A549 (cell line): Measurements from ENCODE around the gene IGF1R.

Experiments
- CBX2 ChIP-seq: fragments of 200-600 bp; sonication (generic); IDR thresholded peaks from 2 replicates; pipeline ENCODE4 v1.6.1; 2016; ENCODE audit warnings: low read depth, mild to moderate bottlenecking, borderline replicate concordance
- CEBPB ChIP-seq, 2 experiments: fragments of >200 bp in 1 of 2; sonication (Bioruptor Twin) in 1 of 2; formaldehyde crosslinking in 1 of 2; IDR thresholded peaks; 2 replicates each; pipeline ENCODE4 v1.6.1; 2012 to 2016
- CTCF ChIP-seq: fragments of >200 bp; sonication (Bioruptor Twin); formaldehyde crosslinking; IDR thresholded peaks from 3 replicates; pipeline ENCODE4 v1.5.1; 2016
- EHF ChIP-seq: fragments of 250-450 bp; sonication (Bioruptor Pico); IDR thresholded peaks from 2 replicates; pipeline ENCODE4 v1.5.0; 2020; ENCODE audit warnings: mild to moderate bottlenecking
- FOSL2 ChIP-seq, 2 experiments: fragments of 450-650 bp in 1 of 2; fragments of >200 bp in 1 of 2; sonication (Bioruptor Twin) in 1 of 2; formaldehyde crosslinking; IDR thresholded peaks; 2 replicates each; pipeline versions ENCODE4 v1.5.0 to v1.6.1; 2016 to 2020; ENCODE audit warnings: mild to moderate bottlenecking in 1 of 2, moderate library complexity in 1 of 2
- JUNB ChIP-seq: fragments of >200 bp; sonication (Bioruptor Twin); formaldehyde crosslinking; IDR thresholded peaks from 2 replicates; pipeline ENCODE4 v1.6.1; 2016
- KDM1A ChIP-seq: fragments of 200-600 bp; sonication (generic); IDR thresholded peaks from 2 replicates; pipeline ENCODE4 v1.6.1; 2016; ENCODE audit warnings: low read depth, mild to moderate bottlenecking
- KDM5A ChIP-seq: fragments of 200-600 bp; sonication (generic); IDR thresholded peaks from 2 replicates; pipeline ENCODE4 v1.6.1; 2016; ENCODE audit warnings: antibody characterized with exemption, mild to moderate bottlenecking
- MAX ChIP-seq: IDR thresholded peaks from 2 replicates; pipeline ENCODE4 v1.6.1; 2012
- PBX3 ChIP-seq: IDR thresholded peaks from 2 replicates; pipeline ENCODE4 v1.6.1; 2012
- POLR2A ChIP-seq: IDR thresholded peaks from 2 replicates; pipeline ENCODE4 v1.6.1; 2012; ENCODE audit warnings: mild to moderate bottlenecking, low read length
- RNF2 ChIP-seq: fragments of 200-600 bp; sonication (generic); IDR thresholded peaks from 2 replicates; pipeline ENCODE4 v1.6.1; 2016; ENCODE audit warnings: low read depth, mild to moderate bottlenecking, antibody characterized with exemption, moderate library complexity, borderline replicate concordance
- SMC3 ChIP-seq: fragments of >200 bp; sonication (Bioruptor Twin); formaldehyde crosslinking; IDR thresholded peaks from 3 replicates; pipeline ENCODE4 v1.6.1; 2018; ENCODE audit warnings: inconsistent platforms
- USF2 ChIP-seq: fragments of 450-650 bp; IDR thresholded peaks from 2 replicates; pipeline ENCODE4 v1.6.1; 2014; ENCODE audit warnings: antibody characterized with exemption

GRCh38 chr15:98737721-98738120 lies 89.4 kb downstream of the IGF1R start:
- TF ChIP-seq FOSL2 (IDR thresholded peaks at IDR 0.05) (no peak), FOSL2 (CRISPR knock-in tag; IDR thresholded peaks at IDR 0.05) (no peak), CTCF (no peak), CEBPB (IDR thresholded peaks at IDR 0.05) (no peak), SMC3 (no peak), USF2 (no peak), EHF (CRISPR knock-in tag) (no peak), POLR2A (no peak), RNF2 (no peak), KDM1A (no peak), KDM5A (no peak), MAX (no peak), CBX2 (no peak), PBX3 (no peak), JUNB (no peak)
